MM.1S (cell line): Measurements from ENCODE around the gene CRKL.

Experiments
- CTCF ChIP-seq: fragments of 300-600 bp; sonication (generic); IDR thresholded peaks from 2 replicates; pipeline ENCODE4 v1.5.1; 2016; ENCODE audit warnings: antibody characterized with exemption, low read length, mixed read lengths
- EZH2 ChIP-seq: fragments of 300-600 bp; sonication (generic); optimal IDR thresholded peaks from 2 replicates; pipeline ENCODE3; 2017; ENCODE audit warnings: low read depth, mild to moderate bottlenecking, antibody characterized with exemption, low read length, mixed read lengths

- no peak for TF ChIP-seq CTCF
- TF ChIP-seq EZH2, result no peak
These were observed 77.7 kb downstream of the CRKL start for GRCh38 chr22:20994902-20995241.
